ENCODE data around the gene KCND3.

The KCND3 gene

GRCh38 chr1:111818546-111818945 is 170.9 kb downstream of the KCND3 start:
- Histone ChIP-seq H3F3A (ENCODE audit: insufficient read depth, low read length) (no peaks in the 10 kb centered on the region), H2AFZ (ENCODE audit: low read length) (no peak overlapping the region), H3K4me3 (ENCODE audit: low read depth, low read length, poor library complexity, severe bottlenecking) (no peak overlapping the region), H3K9me3 (ENCODE audit: low read length) (no peaks in the 10 kb centered on the region), H3K27ac (ENCODE audit: low read depth, low read length, poor library complexity, severe bottlenecking) (no peak overlapping the region), H3K36me3 (ENCODE audit: insufficient read depth, low read length) (no peaks in the 10 kb centered on the region), H3K79me2 (ENCODE audit: insufficient read depth, low read length) (no peaks in the 10 kb centered on the region), H3K9me2 (ENCODE audit: low read depth, low read length) (no peaks in the 10 kb centered on the region), H3K27me3 (ENCODE audit: insufficient read depth, low read length) (no peaks in the 10 kb centered on the region; the same call in 1 of the 2 replicates), H3K4me2 (ENCODE audit: low read length) (no peak overlapping the region), H4K20me1 (ENCODE audit: insufficient read depth, low read length) (no peaks in the 10 kb centered on the region), H3K4me1 (ENCODE audit: insufficient read depth, low read length, severe bottlenecking) (no peaks in the 10 kb centered on the region), H3K9ac (ENCODE audit: low read length) (no peak overlapping the region)
- no peak for TF ChIP-seq EZH2 (IDR thresholded peaks at IDR 0.05; ENCODE audit: borderline replicate concordance, low read length)
- no peak for TF ChIP-seq CTCF (IDR thresholded peaks at IDR 0.05; ENCODE audit: low read length)

- no peaks in the 10 kb centered on the region for H3K9me3 ChIP-seq (ENCODE audit: low read length)
- no peak overlapping the region for H3K4me2 ChIP-seq (ENCODE audit: low read length)
- H3K9ac ChIP-seq (ENCODE audit: low read length), result no peak overlapping the region
- H3K27ac ChIP-seq (ENCODE audit: low read depth, low read length, poor library complexity, severe bottlenecking), result no peak overlapping the region
- H2AFZ ChIP-seq (ENCODE audit: low read length), result no peak overlapping the region
- H3F3A ChIP-seq (ENCODE audit: insufficient read depth, low read length), result no peaks in the 10 kb centered on the region
- no peaks in the 10 kb centered on the region for H3K36me3 ChIP-seq (ENCODE audit: insufficient read depth, low read length)
- H3K79me2 ChIP-seq (ENCODE audit: insufficient read depth, low read length), result no peaks in the 10 kb centered on the region
- no peaks in the 10 kb centered on the region for H3K9me2 ChIP-seq (ENCODE audit: low read depth, low read length)
- no peak for TF ChIP-seq CTCF (IDR thresholded peaks at IDR 0.05; ENCODE audit: low read length)
- no peak for TF ChIP-seq EZH2 (IDR thresholded peaks at IDR 0.05; ENCODE audit: borderline replicate concordance, low read length)
- H3K4me1 ChIP-seq (ENCODE audit: insufficient read depth, low read length, severe bottlenecking), result no peaks in the 10 kb centered on the region
- no peaks in the 10 kb centered on the region; the same call in 1 of the 2 replicates for H3K27me3 ChIP-seq (ENCODE audit: insufficient read depth, low read length)
- no peak overlapping the region for H3K4me3 ChIP-seq (ENCODE audit: low read depth, low read length, poor library complexity, severe bottlenecking)
- H4K20me1 ChIP-seq (ENCODE audit: insufficient read depth, low read length), result no peaks in the 10 kb centered on the region
These were observed 171.4 kb downstream of the KCND3 start for GRCh38 chr1:111818081-111818480.

- Histone ChIP-seq H2AFZ (ENCODE audit: low read length) (no peak overlapping the region), H4K20me1 (ENCODE audit: insufficient read depth, low read length) (no peaks in the 10 kb centered on the region), H3K9ac (ENCODE audit: low read length) (no peak overlapping the region), H3F3A (ENCODE audit: insufficient read depth, low read length) (no peaks in the 10 kb centered on the region), H3K36me3 (ENCODE audit: insufficient read depth, low read length) (no peaks in the 10 kb centered on the region), H3K9me2 (ENCODE audit: low read depth, low read length) (no peaks in the 10 kb centered on the region), H3K4me2 (ENCODE audit: low read length) (no peak overlapping the region), H3K27ac (ENCODE audit: low read depth, low read length, poor library complexity, severe bottlenecking) (no peak overlapping the region), H3K79me2 (ENCODE audit: insufficient read depth, low read length) (no peaks in the 10 kb centered on the region), H3K4me3 (ENCODE audit: low read depth, low read length, poor library complexity, severe bottlenecking) (no peak overlapping the region), H3K27me3 (ENCODE audit: insufficient read depth, low read length) (no peaks in the 10 kb centered on the region; the same call in 1 of the 2 replicates), H3K9me3 (ENCODE audit: low read length) (no peaks in the 10 kb centered on the region), H3K4me1 (ENCODE audit: insufficient read depth, low read length, severe bottlenecking) (no peaks in the 10 kb centered on the region)
- TF ChIP-seq EZH2 (IDR thresholded peaks at IDR 0.05; ENCODE audit: borderline replicate concordance, low read length) (no peak), CTCF (IDR thresholded peaks at IDR 0.05; ENCODE audit: low read length) (no peak)
These were observed 174.8 kb downstream of the KCND3 start for GRCh38 chr1:111814642-111815041.
